ENCODE measurements around the gene CLTA. TPM values are rescaled to one million over a fixed set of nuclear protein-coding genes. Genes with fewer than 3 reads are reported as not detected.
"Not testable (repeated sequence)": the region's sequence is repeated elsewhere in the genome, so short reads cannot be mapped to it uniquely, and the experiment has no call there.

Gene CLTA
- polyA plus RNA-seq, 2 of the 4 experiments (the other 2 are of a cell fraction) = 291 to 312 TPM

- TF ChIP-seq RFX5 (IDR thresholded peaks at IDR 0.05) (no peak), FOXS1 (CRISPR knock-in tag; IDR thresholded peaks at IDR 0.05) (no peak), HOXB13 (CRISPR knock-in tag; IDR thresholded peaks at IDR 0.05; ENCODE audit: low read depth) (no peak), MAX (IDR thresholded peaks at IDR 0.05) (no peak), RNF2 (IDR thresholded peaks at IDR 0.05; ENCODE audit: borderline replicate concordance, low read depth) (no peak), RCOR1 (IDR thresholded peaks at IDR 0.05; ENCODE audit: low read depth, low read length) (no peak)
- ATAC-seq (no peak), DNase-seq (ENCODE audit: low read depth in 1 of 2, low spot score in 1 of 2) (no peak), FAIRE-seq (no peak)
- H3K4me2 ChIP-seq = no peak overlapping the region
- ChIA-PET POLR2A (no interaction called here), CTCF (interaction anchor here (1.3 to 16.6 kb wide), 6 partner anchors 8 to 148 kb away, joined by 3 to 321 read pairs (median 8); no protein-coding TSS in a partner anchor)
- peaks cover 16% of the 10 kb centered on the region for H3K9me3 ChIP-seq
- peaks cover 14% of the 10 kb centered on the region; the same call in 2 of the 3 replicates for H3K4me1 ChIP-seq
- no peak overlapping the region for H3K27ac ChIP-seq
- WGBS (ENCODE audit: missing lambda C conversion rate) = 95% methylated on average over 6 of the region's 6 CpGs
- no peak overlapping the region for H3K4me3 ChIP-seq
Measured at GRCh38 chr9:36156116-36156515, 34.6 kb upstream of the CLTA start.

- H3K9me3 ChIP-seq = peaks cover 16% of the 10 kb centered on the region
- DNase-seq (ENCODE audit: low read depth in 1 of 2, low spot score in 1 of 2) (no peak), FAIRE-seq (no peak), ATAC-seq (no peak)
- H3K4me1 ChIP-seq = peaks cover 32% of the 10 kb centered on the region
- no peak overlapping the region for H3K4me2 ChIP-seq
- TF ChIP-seq, protein P1, sequence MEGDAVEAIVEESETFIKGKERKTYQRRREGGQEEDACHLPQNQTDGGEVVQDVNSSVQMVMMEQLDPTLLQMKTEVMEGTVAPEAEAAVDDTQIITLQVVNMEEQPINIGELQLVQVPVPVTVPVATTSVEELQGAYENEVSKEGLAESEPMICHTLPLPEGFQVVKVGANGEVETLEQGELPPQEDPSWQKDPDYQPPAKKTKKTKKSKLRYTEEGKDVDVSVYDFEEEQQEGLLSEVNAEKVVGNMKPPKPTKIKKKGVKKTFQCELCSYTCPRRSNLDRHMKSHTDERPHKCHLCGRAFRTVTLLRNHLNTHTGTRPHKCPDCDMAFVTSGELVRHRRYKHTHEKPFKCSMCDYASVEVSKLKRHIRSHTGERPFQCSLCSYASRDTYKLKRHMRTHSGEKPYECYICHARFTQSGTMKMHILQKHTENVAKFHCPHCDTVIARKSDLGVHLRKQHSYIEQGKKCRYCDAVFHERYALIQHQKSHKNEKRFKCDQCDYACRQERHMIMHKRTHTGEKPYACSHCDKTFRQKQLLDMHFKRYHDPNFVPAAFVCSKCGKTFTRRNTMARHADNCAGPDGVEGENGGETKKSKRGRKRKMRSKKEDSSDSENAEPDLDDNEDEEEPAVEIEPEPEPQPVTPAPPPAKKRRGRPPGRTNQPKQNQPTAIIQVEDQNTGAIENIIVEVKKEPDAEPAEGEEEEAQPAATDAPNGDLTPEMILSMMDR (IDR thresholded peaks at IDR 0.05) = no peak
- TF ChIP-seq MAFK (IDR thresholded peaks at IDR 0.05; ENCODE audit: partially characterized antibody) = peak; percentile 93
- no peak for TF ChIP-seq FOSL2 (IDR thresholded peaks at IDR 0.05)
- TF ChIP-seq FOSL2 (CRISPR knock-in tag; IDR thresholded peaks at IDR 0.05) = no peak
- no peak for TF ChIP-seq NPAS2 (CRISPR knock-in tag; IDR thresholded peaks at IDR 0.05; ENCODE audit: borderline replicate concordance)
- peak; percentile 93 for TF ChIP-seq NFE2L2 (conservative IDR thresholded peaks at IDR 0.05; ENCODE audit: low read length)
- H3K4me3 ChIP-seq = no peak overlapping the region
- POLR2A ChIA-PET = no interaction called here
- CTCF ChIA-PET = interaction anchor here (1.2 to 16.6 kb wide), 4 partner anchors 8 to 135 kb away, joined by 4 to 321 read pairs (median 9); no protein-coding TSS in a partner anchor
- peak overlapping the region in 1 of 2 experiments; percentile 74; a peak in 4 of 6 replicates for H3K27ac ChIP-seq
- 95% methylated on average over 2 of the region's 2 CpGs for WGBS (ENCODE audit: missing lambda C conversion rate)
Measured at GRCh38 chr9:36158122-36158521, 32.6 kb upstream of the CLTA start.

DNA sequence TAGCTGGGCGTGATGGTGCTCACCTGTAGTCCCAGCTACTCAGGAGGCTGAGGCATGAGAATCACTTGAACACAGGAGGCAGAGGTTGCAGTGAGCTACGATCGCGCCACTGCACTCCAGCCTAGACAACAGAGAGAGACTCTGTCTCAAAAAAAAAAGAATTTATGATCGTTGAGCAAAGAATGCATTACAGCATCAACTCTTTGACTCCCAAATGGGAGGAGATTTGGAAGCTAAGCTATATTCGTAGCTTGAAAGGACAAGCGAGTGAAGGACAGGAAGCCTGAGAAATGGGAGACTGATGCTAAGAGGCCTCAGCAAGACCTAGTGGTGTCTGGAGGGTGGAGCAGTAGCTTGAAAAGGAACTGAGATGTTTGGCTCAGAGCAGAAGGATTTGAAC, 31.8 kb upstream of the CLTA start:
- H3K4me1 ChIP-seq = peaks cover 40% of the 10 kb centered on the region
- DNase-seq (ENCODE audit: low read depth in 1 of 2, low spot score in 1 of 2) (no peak), FAIRE-seq (no peak), ATAC-seq (no peak)
- peaks cover 16% of the 10 kb centered on the region for H3K9me3 ChIP-seq
- TF ChIP-seq PBX3 (IDR thresholded peaks at IDR 0.05) (no peak), CHD2 (IDR thresholded peaks at IDR 0.05; ENCODE audit: low read length, partially characterized antibody) (no peak), RARB (CRISPR knock-in tag; IDR thresholded peaks at IDR 0.05) (no peak), ZNF302 (CRISPR knock-in tag; IDR thresholded peaks at IDR 0.05) (no peak), GATA3 (IDR thresholded peaks at IDR 0.05; ENCODE audit: borderline replicate concordance) (no peak), KDM5A (IDR thresholded peaks at IDR 0.05) (no peak)
- TF ChIP-seq, protein P2, sequence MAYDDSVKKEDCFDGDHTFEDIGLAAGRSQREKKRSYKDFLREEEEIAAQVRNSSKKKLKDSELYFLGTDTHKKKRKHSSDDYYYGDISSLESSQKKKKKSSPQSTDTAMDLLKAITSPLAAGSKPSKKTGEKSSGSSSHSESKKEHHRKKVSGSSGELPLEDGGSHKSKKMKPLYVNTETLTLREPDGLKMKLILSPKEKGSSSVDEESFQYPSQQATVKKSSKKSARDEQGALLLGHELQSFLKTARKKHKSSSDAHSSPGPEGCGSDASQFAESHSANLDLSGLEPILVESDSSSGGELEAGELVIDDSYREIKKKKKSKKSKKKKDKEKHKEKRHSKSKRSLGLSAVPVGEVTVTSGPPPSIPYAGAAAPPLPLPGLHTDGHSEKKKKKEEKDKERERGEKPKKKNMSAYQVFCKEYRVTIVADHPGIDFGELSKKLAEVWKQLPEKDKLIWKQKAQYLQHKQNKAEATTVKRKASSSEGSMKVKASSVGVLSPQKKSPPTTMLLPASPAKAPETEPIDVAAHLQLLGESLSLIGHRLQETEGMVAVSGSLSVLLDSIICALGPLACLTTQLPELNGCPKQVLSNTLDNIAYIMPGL (CRISPR knock-in tag; IDR thresholded peaks at IDR 0.05; ENCODE audit: borderline replicate concordance) = no peak
- 92% methylated on average over 7 of the region's 7 CpGs for WGBS (ENCODE audit: missing lambda C conversion rate)
- ChIA-PET CTCF (interaction anchor here (1.0 to 16.6 kb wide), 5 partner anchors 9 to 135 kb away, joined by 3 to 321 read pairs (median 5); no protein-coding TSS in a partner anchor), POLR2A (interaction anchor here (1.3 kb wide), 1 partner anchor 32 kb away, joined by 3 read pairs; no protein-coding TSS in a partner anchor)
- H3K27ac ChIP-seq = peak overlapping the region in 1 of 2 experiments; percentile 6; a peak in 2 of 6 replicates
- no peak overlapping the region for H3K4me2 ChIP-seq
- H3K4me3 ChIP-seq = no peak overlapping the region

DNA sequence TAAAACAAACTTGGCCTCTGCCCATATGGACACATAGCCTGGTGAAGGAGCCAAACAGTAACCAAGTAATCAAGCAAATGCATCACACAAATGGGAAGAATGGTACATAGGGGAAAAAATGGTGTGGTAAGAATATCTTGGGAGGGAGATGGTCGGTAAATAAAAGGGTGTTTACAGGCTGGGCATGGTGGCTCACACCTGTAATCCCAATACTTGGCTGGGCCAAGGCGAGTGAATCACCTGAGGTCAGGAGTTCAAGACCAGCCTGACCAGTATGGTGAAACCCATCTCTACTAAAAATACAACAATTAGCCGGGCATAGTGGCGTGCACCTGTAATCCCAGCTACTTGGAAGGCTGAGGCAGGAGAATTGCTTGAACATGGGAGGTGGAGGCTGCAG, 31.2 kb upstream of the CLTA start:
- 81% methylated on average over 4 of the region's 4 CpGs for WGBS (ENCODE audit: missing lambda C conversion rate)
- not testable (repeated sequence) for H3K27ac ChIP-seq; FAIRE-seq; ATAC-seq; H3K4me2 ChIP-seq; DNase-seq (ENCODE audit: low read depth in 1 of 2, low spot score in 1 of 2); H3K4me3 ChIP-seq
- H3K9me3 ChIP-seq = peaks cover 16% of the 10 kb centered on the region
- ChIA-PET POLR2A (interaction anchor here (1.3 kb wide), 1 partner anchor 31 kb away, joined by 3 read pairs; no protein-coding TSS in a partner anchor), CTCF (interaction anchor here (1.0 to 16.6 kb wide), 5 partner anchors 10 to 136 kb away, joined by 3 to 321 read pairs (median 5); no protein-coding TSS in a partner anchor)
- H3K4me1 ChIP-seq = peaks cover 40% of the 10 kb centered on the region

DNA sequence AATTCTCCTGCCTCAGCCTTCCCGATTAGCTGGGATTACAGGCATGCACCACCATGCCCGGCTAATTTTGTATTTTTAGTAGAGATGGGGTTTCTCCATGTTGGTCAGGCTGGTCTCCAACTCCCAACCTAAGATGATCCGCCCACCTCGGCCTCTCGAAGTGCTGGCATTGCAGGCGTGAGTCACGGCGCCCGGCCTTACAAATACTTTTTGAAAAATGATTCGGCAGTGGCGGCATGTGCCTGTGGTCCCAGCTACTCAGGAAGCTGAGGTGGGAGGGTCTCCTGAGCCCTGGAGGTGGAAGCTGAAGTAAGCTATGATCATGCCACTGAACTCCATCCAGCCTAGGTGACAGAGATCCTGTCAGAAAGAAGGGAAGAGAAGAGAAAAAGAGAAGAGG, 30.6 kb upstream of the CLTA start:
- DNase-seq (ENCODE audit: low read depth in 1 of 2, low spot score in 1 of 2); FAIRE-seq: not testable (repeated sequence)
- CTCF ChIA-PET = interaction anchor here (1.4 to 16.6 kb wide), 3 partner anchors 11 to 51 kb away, joined by 5 to 321 read pairs (median 8); no protein-coding TSS in a partner anchor

More for the DNA sequence above, 30.6 kb upstream of the CLTA start:
- POLR2A ChIA-PET = interaction anchor here (0.6 to 0.7 kb wide), 2 partner anchors 18 to 64 kb away, joined by 3 to 9 read pairs; no protein-coding TSS in a partner anchor
- ATAC-seq, H3K4me2 ChIP-seq, H3K4me3 ChIP-seq: not testable (repeated sequence)
- Histone ChIP-seq H3K4me1 (peaks cover 39% of the 10 kb centered on the region), H3K27ac (peak overlapping the region in 1 of 2 experiments; percentile 90; a peak in 1 of 6 replicates), H3K9me3 (peaks cover 16% of the 10 kb centered on the region)
- 78% methylated on average over 11 of the region's 11 CpGs for WGBS (ENCODE audit: missing lambda C conversion rate)

Data from A549 (cell line).